GM12878 (cell line): ENCODE data around the gene MRPS9. TPM values are rescaled to one million over a fixed set of nuclear protein-coding genes. Genes with fewer than 3 reads are reported as not detected.
A peak's percentile ranks its signal among the peaks of the same experiment; 100 is the strongest.

Source experiments
- ATAC-seq: fragments of 200-7000 bp; cut with Tn5 transposase; 3 replicates; pipeline ENCODE4 v1.9.1; 2020; ENCODE audit warnings: mild to moderate bottlenecking, moderate library complexity
- BruUV-seq: library from RNA; stranded (reverse); fragments of 400-500 nt; replicated peaks from 2 replicates; lab custom pipeline; 2021; lab: Mats Ljungman, UMichigan
- CTCF ChIA-PET: fragments of 300-600 bp; sonication (Branson Sonifier 250); formaldehyde crosslinking; extraction: SDS; loops from one replicate; lab custom pipeline; 2021; ENCODE audit warnings: inconsistent platforms; lab: Yijun Ruan, JAX
- POLR2A ChIA-PET: fragments of 350-600 bp; formaldehyde crosslinking; extraction: SDS; loops from one replicate; lab custom pipeline; 2021; ENCODE audit warnings: inconsistent platforms; lab: Charles Lee
- RAD21 ChIA-PET: fragments of 300-600 bp; sonication (Branson Sonifier 250); formaldehyde crosslinking; loops from one replicate; lab custom pipeline; 2023; ENCODE audit warnings: antibody characterized with exemption; ENCODE audit not compliant: unreplicated experiment; lab: Charles Lee
- SMC1A ChIA-PET: fragments of 300-600 bp; sonication (Branson Sonifier 250); formaldehyde crosslinking; loops from one replicate; lab custom pipeline; 2023; ENCODE audit not compliant: unreplicated experiment, uncharacterized antibody; lab: Charles Lee
- DNase-seq: peaks from one replicate; pipeline ENCODE4 v3.0.0-alpha.2; 2011; ENCODE audit warnings: low read depth, low spot score
- FAIRE-seq: peaks from 3 replicates; lab custom pipeline; 2011; peaks lifted over from hg19 to GRCh38; lab: Jason Lieb, UNC
- H2AFZ ChIP-seq: 2 replicates; pipeline ENCODE4 v1.6.0; 2011; ENCODE audit warnings: low read depth, low read length, control low read depth; ENCODE audit not compliant: control insufficient read depth
- H3K27ac ChIP-seq: 2 replicates; pipeline ENCODE4 v1.5.1; 2011; ENCODE audit warnings: control low read depth; ENCODE audit not compliant: control insufficient read depth, insufficient read depth
- H3K27me3 ChIP-seq, 2 experiments: replicated peaks in 1 of 2; 2 replicates each; pipeline versions ENCODE4 v1.6.0 to v1.6.1; 2011; ENCODE audit warnings: low read length in 1 of 2; ENCODE audit not compliant: control insufficient read depth in 2 of 2, insufficient read depth in 2 of 2
- H3K36me3 ChIP-seq, 2 experiments: 2 replicates each; pipeline ENCODE4 v1.5.1; 2011; ENCODE audit warnings: low read length in 1 of 2; ENCODE audit not compliant: control insufficient read depth in 2 of 2, insufficient read depth in 2 of 2
- H3K4me1 ChIP-seq: 2 replicates; pipeline ENCODE4 v1.6.1; 2011; ENCODE audit warnings: mild to moderate bottlenecking, low read length, moderate library complexity, mixed read lengths; ENCODE audit not compliant: control insufficient read depth, insufficient read depth
- H3K4me2 ChIP-seq: 2 replicates; pipeline ENCODE4 v1.6.0; 2011; ENCODE audit warnings: control low read depth; ENCODE audit not compliant: control insufficient read depth, insufficient read depth
- H3K4me3 ChIP-seq: fragments of 200-600 bp; sonication (generic); 2 replicates; pipeline ENCODE4 v1.5.1; 2016
- H3K79me2 ChIP-seq: 2 replicates; pipeline ENCODE4 v1.6.0; 2011; ENCODE audit warnings: low read length; ENCODE audit not compliant: control insufficient read depth, insufficient read depth
- H3K9ac ChIP-seq: 2 replicates; pipeline ENCODE4 v1.8.0; 2011; ENCODE audit warnings: low read length, control low read depth, mixed read lengths; ENCODE audit not compliant: control insufficient read depth, insufficient read depth
- H3K9me3 ChIP-seq: replicated peaks from 3 replicates; pipeline ENCODE4 v1.5.1; 2011; ENCODE audit warnings: mild to moderate bottlenecking, low read length; ENCODE audit not compliant: control insufficient read depth, insufficient read depth
- H4K20me1 ChIP-seq: 2 replicates; pipeline ENCODE4 v1.6.0; 2011; ENCODE audit not compliant: control insufficient read depth, insufficient read depth
- ASH2L ChIP-seq: fragments of 300-600, 200-600 bp; sonication (generic); IDR thresholded peaks from 2 replicates; pipeline ENCODE4 v1.6.1; 2017; ENCODE audit warnings: low read depth, mild to moderate bottlenecking, borderline replicate concordance
- CBX3 ChIP-seq: fragments of 200-600 bp; sonication (generic); IDR thresholded peaks from 2 replicates; pipeline ENCODE4 v1.6.1; 2016; ENCODE audit warnings: low read depth, borderline replicate concordance
- EP300 ChIP-seq, 2 experiments: fragments of 150-350 bp in 1 of 2; IDR thresholded peaks; 2 replicates each; pipeline ENCODE4 v1.6.1; 2011 to 2012; ENCODE audit warnings: low read depth in 2 of 2, low read length in 2 of 2, borderline replicate concordance in 1 of 2, improper control_type of control experiment in 1 of 2, inconsistent platforms in 1 of 2; ENCODE audit not compliant: control insufficient read depth in 1 of 2
- GABPA ChIP-seq: IDR thresholded peaks from 2 replicates; pipeline ENCODE4 v1.6.1; 2014; ENCODE audit warnings: antibody characterized with exemption, low read depth, mild to moderate bottlenecking, inconsistent platforms
- HDAC6 ChIP-seq: fragments of 200-600 bp; sonication (generic); IDR thresholded peaks from one replicate; pipeline ENCODE4 v1.8.0; 2017; ENCODE audit warnings: antibody characterized with exemption; ENCODE audit not compliant: unreplicated experiment
- KDM1A ChIP-seq: fragments of 200-600 bp; sonication (generic); IDR thresholded peaks from 2 replicates; pipeline ENCODE4 v1.6.1; 2016; ENCODE audit warnings: borderline replicate concordance
- NFXL1 ChIP-seq: fragments of 450-650 bp; IDR thresholded peaks from 2 replicates; pipeline ENCODE4 v1.6.1; 2017; ENCODE audit warnings: antibody characterized with exemption, mild to moderate bottlenecking, borderline replicate concordance
- NRF1 ChIP-seq: conservative IDR thresholded peaks from 2 replicates; pipeline ENCODE4 v1.6.1; 2011; ENCODE audit warnings: mild to moderate bottlenecking, low read depth, low read length, improper control_type of control experiment
- POU2F2 ChIP-seq: IDR thresholded peaks from 3 replicates; pipeline ENCODE4 v1.6.1; 2011; ENCODE audit warnings: low read depth, mild to moderate bottlenecking, low read length, borderline replicate concordance
- RFX5 ChIP-seq: IDR thresholded peaks from 2 replicates; pipeline ENCODE4 v1.6.1; 2011; ENCODE audit warnings: low read depth, low read length, improper control_type of control experiment
- TARDBP ChIP-seq: IDR thresholded peaks from 2 replicates; pipeline ENCODE4 v1.6.1; 2016; ENCODE audit warnings: borderline replicate concordance
- WRNIP1 ChIP-seq: IDR thresholded peaks from 2 replicates; pipeline ENCODE4 v1.6.1; 2011; ENCODE audit warnings: low read depth, low read length, improper control_type of control experiment, borderline replicate concordance
- WGBS: methylation state at CpG from one replicate; pipeline ENCODE4 v1.1.6; 2016; ENCODE audit warnings: low lambda C conversion rate; ENCODE audit not compliant: insufficient replicate concordance, insufficient coverage; ENCODE audit errors: missing lambda C conversion rate; 5-methylcytosine and 5-hydroxymethylcytosine counted together
- in situ Hi-C: fragments of 300-500 bp; cut with MboI; formaldehyde crosslinking; loops from 9 replicates; pipeline ENCODE4 v1.14.3; 2018; ENCODE audit warnings: mixed read lengths
- intact Hi-C: fragments of 100-400 bp; cut with micrococcal nuclease; formaldehyde crosslinking; loops from one replicate; pipeline ENCODE4 v1.14.2; 2022; ENCODE audit not compliant: unreplicated experiment
- polyA plus RNA-seq, 11 experiments: library from polyadenylated mRNA; depleted of rRNA in 4 of 11; unstranded in 6 of 11; stranded (reverse) in 5 of 11; fragments of >200 nt; fragmentation: Nextera tagmentation in 4 of 11; fragmentation: Illumina TruSeq in 1 of 11; extraction: Ambion mirVana in 4 of 11; extraction: Trizol in 1 of 11; gene quantifications; 1 replicate in 1 of 11; 2 replicates in 10 of 11; pipeline versions ENCODE4 v1.2.1 to v1.2.3, GENCODE V29; 2011 to 2016; ENCODE audit warnings: inconsistent platforms in 2 of 11, missing spikeins in 2 of 11, low read depth in 1 of 11
- total RNA-seq, 4 experiments: library from RNA; depleted of rRNA in 3 of 4; stranded (reverse); fragments of >200 nt in 3 of 4; fragmentation: Illumina TruSeq in 1 of 4; extraction: Trizol in 1 of 4; gene quantifications; 2 replicates each; pipeline versions ENCODE4 v1.2.1 to v1.2.3, GENCODE V29; 2013 to 2021
- TF ChIP-seq, protein P1 (sequence below): IDR thresholded peaks from 2 replicates; pipeline ENCODE4 v1.6.1; 2011; ENCODE audit warnings: borderline replicate concordance, low read depth, mild to moderate bottlenecking, moderate library complexity, mixed read lengths, low read length; ENCODE audit not compliant: insufficient read depth; ENCODE audit errors: extremely low read length
- TF ChIP-seq, protein P2 (sequence below): fragments of 150-350 bp; IDR thresholded peaks from 2 replicates; pipeline ENCODE4 v1.6.1; 2014; ENCODE audit warnings: mild to moderate bottlenecking, low read depth, low read length
- TF ChIP-seq, protein P3 (sequence below): IDR thresholded peaks from 2 replicates; pipeline ENCODE4 v1.6.1; 2012; ENCODE audit warnings: low read length, inconsistent platforms
- TF ChIP-seq, protein P4 (sequence below): fragments of 450-650 bp; conservative IDR thresholded peaks from 2 replicates; pipeline ENCODE4 v1.6.1; 2017; ENCODE audit warnings: mild to moderate bottlenecking, moderate library complexity
- TF ChIP-seq, protein P5 (sequence below): IDR thresholded peaks from 2 replicates; pipeline ENCODE4 v1.6.1; 2012; ENCODE audit warnings: low read depth, low read length, improper control_type of control experiment

MRPS9 gene
- total and polyA plus RNA-seq, 10 of the 15 experiments (the other 5 are each of a cell fraction or from before 2014, with no cell fraction given), result 39.1 to 111 (median 63.4) TPM

DNA sequence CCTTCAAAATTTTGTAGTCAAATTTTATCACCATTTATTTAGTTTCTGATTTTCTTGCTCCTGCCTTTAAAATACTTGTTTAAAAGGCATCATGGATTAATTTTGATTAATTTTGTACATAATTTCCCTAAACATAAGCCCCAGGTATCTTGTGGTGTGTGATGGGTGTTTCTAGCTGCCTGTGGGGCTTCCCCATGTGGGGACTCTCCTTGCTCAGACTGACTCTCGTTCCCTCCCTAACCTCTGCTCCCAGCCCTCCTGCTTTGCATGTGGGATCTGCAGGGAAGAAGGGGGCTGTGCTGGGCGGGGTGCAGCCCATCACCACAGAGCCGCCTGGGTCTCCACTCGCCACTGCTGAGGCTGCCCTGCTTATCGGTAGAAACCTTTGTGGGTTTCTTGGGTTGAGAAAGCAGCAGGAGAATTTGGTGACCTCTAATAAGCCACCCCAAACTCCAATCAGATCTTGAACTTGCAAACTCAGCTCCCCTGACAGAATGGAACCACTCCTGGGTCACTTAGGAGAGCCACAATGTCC lies 72.5 kb downstream of the MRPS9 start:
- no peak overlapping the region for H2AFZ ChIP-seq
- peaks cover 5% of the 10 kb centered on the region for H3K4me1 ChIP-seq
- no peak overlapping the region for H3K4me3 ChIP-seq
- no peak overlapping the region for H3K27ac ChIP-seq
- POLR2A ChIA-PET, result no interaction called here
- no peak overlapping the region for H3K9ac ChIP-seq
- H3K36me3 ChIP-seq, result no peaks in the 10 kb centered on the region
- H3K4me2 ChIP-seq, result no peak overlapping the region
- in situ Hi-C loops, result loop anchor here (5.0 kb wide), 1 partner anchor 127 kb away; no protein-coding TSS in a partner anchor
- no peaks in the 10 kb centered on the region for H3K27me3 ChIP-seq
- RAD21 ChIA-PET, result interaction anchor here (1.0 kb wide), 1 partner anchor 130 kb away, joined by 3 read pairs; no protein-coding TSS in a partner anchor
- FAIRE-seq, result no peak
- TF ChIP-seq POU2F2 (no peak), HDAC6 (no peak), ASH2L (no peak), KDM1A (no peak), NFXL1 (no peak), TARDBP (no peak), NRF1 (no peak), CBX3 (no peak), RFX5 (no peak), EP300 (IDR thresholded peaks at IDR 0.05; ENCODE audit: borderline replicate concordance in 1 of 2, control insufficient read depth in 1 of 2, low read depth in 2 of 2, low read length in 2 of 2) (no peak), GABPA (no peak), WRNIP1 (no peak)
- TF ChIP-seq, protein P1, sequence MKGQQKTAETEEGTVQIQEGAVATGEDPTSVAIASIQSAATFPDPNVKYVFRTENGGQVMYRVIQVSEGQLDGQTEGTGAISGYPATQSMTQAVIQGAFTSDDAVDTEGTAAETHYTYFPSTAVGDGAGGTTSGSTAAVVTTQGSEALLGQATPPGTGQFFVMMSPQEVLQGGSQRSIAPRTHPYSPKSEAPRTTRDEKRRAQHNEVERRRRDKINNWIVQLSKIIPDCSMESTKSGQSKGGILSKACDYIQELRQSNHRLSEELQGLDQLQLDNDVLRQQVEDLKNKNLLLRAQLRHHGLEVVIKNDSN, result no peak
- TF ChIP-seq, protein P2, sequence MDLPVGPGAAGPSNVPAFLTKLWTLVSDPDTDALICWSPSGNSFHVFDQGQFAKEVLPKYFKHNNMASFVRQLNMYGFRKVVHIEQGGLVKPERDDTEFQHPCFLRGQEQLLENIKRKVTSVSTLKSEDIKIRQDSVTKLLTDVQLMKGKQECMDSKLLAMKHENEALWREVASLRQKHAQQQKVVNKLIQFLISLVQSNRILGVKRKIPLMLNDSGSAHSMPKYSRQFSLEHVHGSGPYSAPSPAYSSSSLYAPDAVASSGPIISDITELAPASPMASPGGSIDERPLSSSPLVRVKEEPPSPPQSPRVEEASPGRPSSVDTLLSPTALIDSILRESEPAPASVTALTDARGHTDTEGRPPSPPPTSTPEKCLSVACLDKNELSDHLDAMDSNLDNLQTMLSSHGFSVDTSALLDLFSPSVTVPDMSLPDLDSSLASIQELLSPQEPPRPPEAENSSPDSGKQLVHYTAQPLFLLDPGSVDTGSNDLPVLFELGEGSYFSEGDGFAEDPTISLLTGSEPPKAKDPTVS, result no peak
- TF ChIP-seq, protein P3, sequence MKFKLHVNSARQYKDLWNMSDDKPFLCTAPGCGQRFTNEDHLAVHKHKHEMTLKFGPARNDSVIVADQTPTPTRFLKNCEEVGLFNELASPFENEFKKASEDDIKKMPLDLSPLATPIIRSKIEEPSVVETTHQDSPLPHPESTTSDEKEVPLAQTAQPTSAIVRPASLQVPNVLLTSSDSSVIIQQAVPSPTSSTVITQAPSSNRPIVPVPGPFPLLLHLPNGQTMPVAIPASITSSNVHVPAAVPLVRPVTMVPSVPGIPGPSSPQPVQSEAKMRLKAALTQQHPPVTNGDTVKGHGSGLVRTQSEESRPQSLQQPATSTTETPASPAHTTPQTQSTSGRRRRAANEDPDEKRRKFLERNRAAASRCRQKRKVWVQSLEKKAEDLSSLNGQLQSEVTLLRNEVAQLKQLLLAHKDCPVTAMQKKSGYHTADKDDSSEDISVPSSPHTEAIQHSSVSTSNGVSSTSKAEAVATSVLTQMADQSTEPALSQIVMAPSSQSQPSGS, result no peak
- TF ChIP-seq, protein P4, sequence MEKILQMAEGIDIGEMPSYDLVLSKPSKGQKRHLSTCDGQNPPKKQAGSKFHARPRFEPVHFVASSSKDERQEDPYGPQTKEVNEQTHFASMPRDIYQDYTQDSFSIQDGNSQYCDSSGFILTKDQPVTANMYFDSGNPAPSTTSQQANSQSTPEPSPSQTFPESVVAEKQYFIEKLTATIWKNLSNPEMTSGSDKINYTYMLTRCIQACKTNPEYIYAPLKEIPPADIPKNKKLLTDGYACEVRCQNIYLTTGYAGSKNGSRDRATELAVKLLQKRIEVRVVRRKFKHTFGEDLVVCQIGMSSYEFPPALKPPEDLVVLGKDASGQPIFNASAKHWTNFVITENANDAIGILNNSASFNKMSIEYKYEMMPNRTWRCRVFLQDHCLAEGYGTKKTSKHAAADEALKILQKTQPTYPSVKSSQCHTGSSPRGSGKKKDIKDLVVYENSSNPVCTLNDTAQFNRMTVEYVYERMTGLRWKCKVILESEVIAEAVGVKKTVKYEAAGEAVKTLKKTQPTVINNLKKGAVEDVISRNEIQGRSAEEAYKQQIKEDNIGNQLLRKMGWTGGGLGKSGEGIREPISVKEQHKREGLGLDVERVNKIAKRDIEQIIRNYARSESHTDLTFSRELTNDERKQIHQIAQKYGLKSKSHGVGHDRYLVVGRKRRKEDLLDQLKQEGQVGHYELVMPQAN, result no peak
- TF ChIP-seq, protein P5, sequence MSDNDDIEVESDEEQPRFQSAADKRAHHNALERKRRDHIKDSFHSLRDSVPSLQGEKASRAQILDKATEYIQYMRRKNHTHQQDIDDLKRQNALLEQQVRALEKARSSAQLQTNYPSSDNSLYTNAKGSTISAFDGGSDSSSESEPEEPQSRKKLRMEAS, result no peak
- 65% methylated on average over 5 of the region's 5 CpGs for WGBS
- SMC1A ChIA-PET, result interaction anchor here (1.0 to 1.4 kb wide), 2 partner anchors 125 to 134 kb away, joined by 3 read pairs; no protein-coding TSS in a partner anchor
- peak; percentile 51 for ATAC-seq
- DNase-seq, result no peak
- H3K9me3 ChIP-seq, result no peaks in the 10 kb centered on the region
- no peaks in the 10 kb centered on the region for H3K79me2 ChIP-seq
- CTCF ChIA-PET, result interaction anchor here (9.1 kb wide), 1 partner anchor 126 kb away, joined by 291 read pairs; the partner anchor contains the start of gene GPR45
- H4K20me1 ChIP-seq, result no peaks in the 10 kb centered on the region
- no TSS peak for BruUV-seq
- intact Hi-C loops, result no loop called here
